NCI-H510A (cell line): ENCODE measurements around the gene LCP2.
"Not testable (repeated sequence)": the region's sequence is repeated elsewhere in the genome, so short reads cannot be mapped to it uniquely, and the experiment has no call there.

Experiments used
- DNase-seq: peaks from one replicate; lab custom pipeline; 2025; lab: John Stamatoyannopoulos, UW

Gene LCP2

GRCh38 chr5:170248172-170248930 lies 49.2 kb downstream of the LCP2 start:
- DNase-seq = no peak

- DNase-seq = no peak
Observed at GRCh38 chr5:170247363-170247762, 50.2 kb downstream of the LCP2 start.

GRCh38 chr5:170246126-170246870 lies 51.3 kb downstream of the LCP2 start:
- DNase-seq = no peak

- not testable (repeated sequence) for DNase-seq
Observed at GRCh38 chr5:170245436-170245835, 52.1 kb downstream of the LCP2 start.

GRCh38 chr5:170238456-170239196 lies 59.0 kb downstream of the LCP2 start:
- DNase-seq = no peak

- DNase-seq = no peak
Observed at GRCh38 chr5:170235876-170236864, 61.4 kb downstream of the LCP2 start.

GRCh38 chr5:170233358-170233892 lies 64.2 kb downstream of the LCP2 start:
- no peak for DNase-seq

- DNase-seq = no peak
Observed at GRCh38 chr5:170232786-170233185, 64.8 kb downstream of the LCP2 start, which contains the start of gene C5orf58. C5orf58 (plus strand) TSS chr5:170232985; CDS start chr5:170234977, 1,992 bp downstream.

GRCh38 chr5:170228762-170229435 lies 68.7 kb downstream of the LCP2 start:
- no peak for DNase-seq

GRCh38 chr5:170226661-170227060 lies 70.9 kb downstream of the LCP2 start:
- no peak for DNase-seq

GRCh38 chr5:170226129-170226615 lies 71.4 kb downstream of the LCP2 start:
- no peak for DNase-seq

GRCh38 chr5:170225326-170226128 lies 72.0 kb downstream of the LCP2 start:
- DNase-seq = peak; percentile 33

- no peak for DNase-seq
Observed at GRCh38 chr5:170223906-170224305, 73.7 kb downstream of the LCP2 start.

GRCh38 chr5:170223360-170223759 lies 74.2 kb downstream of the LCP2 start:
- no peak for DNase-seq

- DNase-seq = no peak
Observed at GRCh38 chr5:170221327-170221741, 76.2 kb downstream of the LCP2 start.

- no peak for DNase-seq
Observed at GRCh38 chr5:170220191-170220590, 77.4 kb downstream of the LCP2 start.

GRCh38 chr5:170219615-170220014 lies 78.0 kb downstream of the LCP2 start:
- no peak for DNase-seq

GRCh38 chr5:170218726-170219125 lies 78.9 kb downstream of the LCP2 start:
- no peak for DNase-seq

- no peak for DNase-seq
Observed at GRCh38 chr5:170217831-170218230, 79.7 kb downstream of the LCP2 start.
